KBM-7 (cell line): Measurements from ENCODE around the gene TPTE2.
"Not testable (repeated sequence)": the region's sequence is repeated elsewhere in the genome, so short reads cannot be mapped to it uniquely, and the experiment has no call there.

Experiments used
- DNase-seq: peaks from one replicate; pipeline ENCODE4 v3.0.0-alpha.2; 2015
- in situ Hi-C: fragments of 300-500 bp; cut with MboI; formaldehyde crosslinking; loops from 2 replicates; pipeline ENCODE4 v1.14.3; 2020; ENCODE audit warnings: low sequenced_read_pairs, low pct_unique_long_range_greater_than_20kb, mixed read lengths

TPTE2 gene

DNA sequence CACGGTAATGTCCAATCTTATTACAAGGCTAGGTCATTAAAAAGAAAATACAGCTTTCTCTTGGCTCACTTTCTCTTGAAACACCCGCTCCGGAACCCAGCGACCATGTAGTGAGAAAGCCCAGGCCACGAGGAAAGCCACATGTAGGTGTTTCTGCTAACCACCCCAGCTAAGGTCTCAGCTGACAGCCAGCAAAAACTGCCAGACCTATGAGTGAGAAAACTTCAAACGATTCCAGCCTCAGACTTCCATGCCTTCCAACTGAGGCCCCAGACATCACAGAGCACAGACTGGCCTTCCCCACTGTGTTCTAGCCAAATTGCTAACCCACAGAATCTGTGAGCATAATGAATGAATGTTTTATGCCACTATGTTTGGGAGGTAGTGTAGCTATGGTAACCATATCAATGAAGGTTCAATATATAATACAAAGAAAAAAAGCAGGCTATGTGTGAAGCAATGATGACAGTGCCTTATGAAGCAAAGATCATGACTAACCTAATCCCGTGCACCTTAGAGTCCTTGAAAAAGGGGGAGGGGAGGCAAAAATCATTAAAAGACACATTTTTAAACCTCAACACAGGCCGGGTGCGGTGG, 11.9 kb upstream of the TPTE2 start:
- DNase-seq: no peak
- in situ Hi-C loops: no loop called here

DNA sequence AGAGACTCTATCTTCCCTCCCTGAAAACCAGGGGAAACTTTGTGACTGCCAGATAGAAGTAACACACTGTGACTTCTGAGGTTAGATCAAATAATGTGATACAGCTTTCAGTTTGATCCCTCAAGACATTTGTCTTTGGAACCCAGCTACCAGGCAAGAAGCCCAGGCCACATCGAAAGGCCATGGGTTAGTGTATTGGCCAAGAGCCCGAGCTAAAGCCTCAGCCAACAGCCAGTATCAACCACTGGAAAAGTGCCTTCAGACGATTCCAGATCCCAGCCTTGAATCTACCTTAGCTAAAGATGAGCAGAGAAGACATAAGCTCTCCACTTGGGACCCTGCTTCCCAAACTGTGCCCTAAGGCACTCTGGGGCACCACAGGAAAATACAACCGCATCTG, 10.9 kb upstream of the TPTE2 start:
- in situ Hi-C loops: no loop called here
- no peak for DNase-seq

DNA sequence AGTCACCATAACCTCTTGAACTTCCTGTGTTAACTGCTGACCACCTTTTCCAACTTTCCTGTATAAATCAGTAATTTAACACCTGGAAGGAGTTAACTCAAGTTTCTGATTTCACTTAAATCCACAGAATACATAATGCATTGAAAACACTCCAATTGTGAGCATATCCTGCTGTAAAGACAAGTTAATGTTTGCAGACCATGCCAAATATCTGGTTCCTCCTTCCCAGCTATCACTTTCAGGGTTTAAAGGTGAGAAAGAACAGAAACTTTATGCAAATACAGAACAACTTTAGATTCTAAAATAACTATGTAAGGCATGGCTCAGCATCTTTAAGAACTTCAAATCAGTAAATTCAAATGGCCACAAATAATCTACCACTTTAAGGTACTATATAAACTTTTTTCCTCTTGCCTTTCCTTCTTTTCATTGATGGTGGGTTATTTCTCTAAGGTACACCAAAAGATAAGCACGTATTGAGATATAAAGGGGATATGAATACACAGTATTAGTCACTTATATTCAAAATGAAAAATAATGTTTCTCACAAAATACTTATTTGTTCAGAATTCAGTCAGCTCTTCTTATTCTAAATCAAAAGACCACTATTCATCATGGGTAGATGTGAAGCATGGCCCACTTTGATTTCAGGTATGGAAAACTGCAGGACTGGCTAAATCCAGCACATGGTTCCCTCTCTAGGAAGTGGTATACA, 6.6 kb upstream of the TPTE2 start:
- DNase-seq: no peak
- in situ Hi-C loops: no loop called here

DNA sequence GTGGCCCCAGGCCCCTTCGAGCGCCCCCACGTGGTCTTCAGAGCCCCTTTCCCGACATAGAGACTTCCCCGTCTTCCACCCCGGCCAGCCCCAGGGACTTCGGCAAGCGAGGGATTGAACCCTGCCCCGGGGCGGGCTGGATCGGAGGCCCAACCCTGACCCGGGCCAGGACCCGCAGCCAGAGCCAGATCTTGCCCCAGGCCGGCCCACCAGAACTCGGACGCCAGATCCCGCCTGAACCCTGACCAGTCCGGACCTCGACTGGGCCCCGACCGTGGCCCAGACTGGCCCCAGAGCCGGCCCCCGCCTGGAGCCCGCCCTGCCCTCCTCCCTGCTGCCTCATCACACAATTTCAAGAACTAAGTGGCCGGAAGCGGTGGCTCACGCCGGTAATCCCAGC, 253 bp upstream of the TPTE2 start:
- DNase-seq: no peak
- in situ Hi-C loops: no loop called here

DNA sequence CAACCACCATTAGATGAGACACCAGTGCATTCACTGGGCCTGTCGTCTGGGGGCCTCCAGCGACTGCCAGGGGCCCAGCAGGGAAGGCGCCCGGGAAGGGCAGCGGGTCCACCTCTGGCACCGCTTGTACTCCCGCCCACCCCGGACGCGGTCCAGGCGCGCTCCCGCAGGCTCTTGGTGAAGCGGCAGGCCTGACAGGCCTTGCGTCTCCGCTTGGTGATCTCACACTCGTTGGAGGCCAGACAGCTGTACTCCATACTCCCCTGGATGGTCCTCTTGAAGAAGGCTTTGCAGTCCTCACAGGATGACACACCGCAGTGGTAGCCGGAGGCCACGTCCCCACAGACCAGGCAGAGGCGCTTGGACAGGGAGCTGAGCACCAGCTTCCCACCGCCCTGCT, 660 bp downstream of the TPTE2 start:
- DNase-seq, in situ Hi-C loops: not testable (repeated sequence)

DNA sequence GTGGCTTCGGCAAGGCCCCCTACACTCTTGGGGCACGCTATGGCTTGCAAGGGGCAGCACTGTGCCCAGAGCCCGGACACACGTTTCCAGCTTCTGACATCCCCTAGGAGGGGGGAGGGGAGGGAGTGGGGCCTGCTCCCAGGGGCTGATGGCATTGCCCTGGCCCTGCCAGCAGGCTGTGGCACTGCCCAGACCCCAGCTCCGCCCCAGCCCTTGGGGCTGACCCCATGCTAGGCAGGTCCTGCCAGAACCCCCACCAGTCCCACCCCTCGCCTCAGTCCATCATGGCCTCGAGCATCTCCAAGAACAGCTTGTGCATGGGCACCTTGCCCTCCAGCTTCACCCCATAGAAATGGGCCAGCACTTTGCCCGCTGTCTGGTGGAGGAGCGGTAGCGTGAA, 1.6 kb downstream of the TPTE2 start:
- in situ Hi-C loops, DNase-seq: not testable (repeated sequence)

DNA sequence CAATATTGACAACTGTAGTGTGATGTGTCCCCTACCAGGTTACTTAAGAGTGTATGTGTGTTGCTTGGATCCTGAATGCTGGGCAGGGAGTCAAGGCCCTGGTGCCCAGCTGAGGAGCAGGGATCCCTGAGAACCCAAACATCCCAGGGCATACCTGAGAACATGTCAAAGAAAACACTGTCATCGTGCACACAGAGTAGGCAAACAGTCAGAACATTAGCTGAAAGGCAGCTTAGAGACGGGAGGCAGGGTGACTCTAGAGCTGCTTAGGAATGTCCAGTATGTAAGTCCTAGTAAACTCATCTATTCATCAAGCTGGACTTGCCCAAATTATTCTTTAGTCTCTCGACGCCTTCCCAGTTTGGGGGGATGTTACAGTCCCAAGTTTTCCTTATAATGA, 4.0 kb downstream of the TPTE2 start:
- in situ Hi-C loops, DNase-seq: not testable (repeated sequence)

DNA sequence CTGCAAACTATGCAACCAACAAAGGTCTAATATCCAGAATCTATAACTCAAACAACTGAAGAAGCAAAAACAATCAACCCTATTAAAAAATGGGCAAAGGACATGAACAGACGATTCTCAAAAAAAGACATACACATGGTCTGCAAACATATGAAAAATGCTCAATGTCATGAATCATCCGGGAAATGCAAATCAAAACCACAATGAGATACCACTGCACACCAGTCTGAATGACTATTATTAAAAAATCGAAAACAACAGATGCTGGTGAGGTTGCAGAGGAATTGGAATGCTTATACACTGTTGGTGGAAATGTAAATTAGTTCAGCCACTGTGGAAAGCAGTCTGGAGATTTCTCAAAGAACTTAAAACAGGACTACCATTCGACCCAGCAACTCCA, 12.1 kb downstream of the TPTE2 start:
- not testable (repeated sequence) for DNase-seq
- in situ Hi-C loops: loop anchor here (5.0 kb wide), 1 partner anchor 1723 kb away; no protein-coding TSS in a partner anchor

DNA sequence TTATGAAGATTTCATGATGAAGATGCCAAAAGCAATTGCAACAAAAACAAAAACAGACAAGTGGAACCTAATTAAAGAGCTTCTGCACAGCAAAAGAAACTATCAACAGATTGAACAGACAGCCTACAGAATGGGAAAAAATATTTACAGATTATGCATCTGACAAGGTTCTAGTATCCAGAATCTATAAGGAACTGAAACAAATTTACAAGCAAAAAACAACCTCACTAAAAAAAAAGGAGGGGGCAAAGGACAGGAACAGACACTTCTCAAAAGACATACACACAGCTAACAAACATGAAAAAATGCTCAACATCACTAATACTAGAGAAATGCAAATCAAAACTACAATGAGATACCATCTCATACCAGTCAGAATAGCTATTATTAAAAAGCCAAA, 35.7 kb downstream of the TPTE2 start:
- in situ Hi-C loops, DNase-seq: not testable (repeated sequence)

DNA sequence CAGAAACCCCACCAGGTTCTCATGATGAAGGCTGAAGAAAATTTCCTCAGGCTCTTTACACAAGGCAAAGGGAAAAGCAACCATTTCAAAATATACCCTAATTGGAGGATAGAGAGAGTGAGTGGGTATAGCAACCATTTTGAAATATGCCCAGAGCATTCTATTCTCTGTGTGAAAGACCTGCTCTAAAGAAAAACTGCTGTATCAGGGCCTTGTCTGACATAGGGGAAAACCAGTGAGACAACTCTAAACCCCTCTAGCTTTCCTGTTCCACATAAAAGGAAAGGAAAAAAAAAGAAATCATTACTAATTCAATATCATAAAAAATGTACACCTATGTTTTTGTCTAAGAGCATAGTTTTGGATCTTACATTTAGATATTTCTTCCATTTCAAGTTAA, 42.3 kb downstream of the TPTE2 start:
- in situ Hi-C loops: no loop called here
- DNase-seq: no peak

DNA sequence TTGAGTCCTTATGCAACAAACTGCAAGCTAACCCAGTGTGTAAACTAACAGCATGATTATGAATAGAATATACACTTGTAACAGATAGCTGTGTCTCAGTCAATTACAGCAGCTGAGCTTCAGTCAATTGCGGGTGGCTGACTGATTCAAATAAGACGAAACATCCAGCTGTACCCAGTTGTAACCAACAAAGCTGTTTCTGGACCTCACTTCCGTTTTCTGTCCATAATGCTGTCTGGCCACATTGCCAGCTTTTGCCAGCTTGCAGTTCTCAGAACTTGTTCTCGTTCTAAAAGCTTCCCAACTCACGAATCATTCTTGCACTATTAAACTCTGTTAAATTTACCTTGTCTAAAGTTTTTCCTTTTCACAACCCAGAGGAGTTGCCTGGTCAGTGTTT, 53.7 kb downstream of the TPTE2 start:
- in situ Hi-C loops: not testable (repeated sequence)
- DNase-seq: peak; percentile 15

DNA sequence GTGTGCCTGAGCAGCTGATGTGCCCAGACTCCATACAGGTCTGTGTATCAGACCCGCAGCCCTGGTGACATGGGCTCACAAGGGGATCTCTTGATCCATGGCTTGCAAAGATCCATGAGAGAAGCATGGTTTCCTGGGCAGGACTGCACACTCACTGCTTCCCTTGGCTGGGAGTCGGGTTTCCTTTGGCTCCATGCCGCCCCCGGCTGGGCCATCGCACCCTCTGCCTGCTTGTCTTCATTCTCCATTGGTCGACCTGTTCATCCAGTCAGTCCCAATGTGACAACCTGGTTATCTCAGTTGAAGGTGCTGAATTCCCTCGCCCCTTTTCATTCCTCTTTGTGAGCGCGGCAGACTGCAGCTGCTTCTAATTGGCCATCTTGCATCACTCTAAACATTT, 101.2 kb downstream of the TPTE2 start:
- in situ Hi-C loops, DNase-seq: not testable (repeated sequence)

DNA sequence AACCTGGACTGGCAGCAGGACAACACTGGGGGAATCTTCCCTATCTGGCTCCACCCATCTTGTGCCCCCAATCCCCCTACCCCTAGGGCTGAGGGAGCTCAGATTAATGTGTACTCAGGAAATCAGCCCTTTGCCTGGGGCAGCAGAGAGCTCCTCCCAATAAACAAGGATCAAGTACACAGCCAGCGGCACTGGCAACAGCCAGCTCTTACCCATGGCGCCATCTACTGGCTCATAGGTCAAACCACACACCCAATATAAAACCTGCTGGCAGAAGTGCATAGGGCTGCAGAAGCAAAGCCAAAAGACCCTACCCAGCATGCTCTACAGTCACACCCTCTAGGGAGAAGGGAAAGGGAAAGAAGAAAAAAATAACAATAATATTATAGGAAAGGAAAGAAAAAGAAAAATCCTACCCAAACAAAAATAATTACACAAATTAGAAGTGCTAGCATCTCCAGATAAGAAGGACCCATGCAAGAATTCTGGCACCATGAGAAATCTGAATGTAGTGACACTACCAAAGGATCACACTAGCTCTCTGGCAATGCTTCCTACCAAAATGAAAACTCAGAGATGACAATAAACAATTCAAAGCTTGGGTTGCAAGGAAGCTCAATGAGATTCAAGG, 122.2 kb downstream of the TPTE2 start:
- in situ Hi-C loops: not testable (repeated sequence)
- peak; percentile 37 for DNase-seq

DNA sequence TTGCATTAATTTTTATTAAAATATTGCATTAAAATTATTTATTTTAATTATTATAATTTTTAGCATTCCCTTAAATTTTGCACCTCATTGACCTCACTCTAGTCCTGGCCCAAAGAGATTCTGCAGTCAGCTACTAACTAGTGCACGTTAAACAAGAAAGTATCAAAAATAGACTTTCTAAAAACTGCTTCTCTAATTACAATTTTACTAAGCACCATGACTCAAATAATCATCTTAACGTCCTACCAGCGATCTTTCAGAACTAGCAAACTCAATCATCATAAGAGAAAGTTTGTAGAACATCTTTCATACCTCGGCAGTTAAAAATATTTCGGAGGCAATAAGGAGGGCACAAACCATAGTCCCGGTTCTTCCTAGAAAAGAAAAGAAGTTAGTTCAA, 123.6 kb downstream of the TPTE2 start:
- in situ Hi-C loops, DNase-seq: not testable (repeated sequence)

DNA sequence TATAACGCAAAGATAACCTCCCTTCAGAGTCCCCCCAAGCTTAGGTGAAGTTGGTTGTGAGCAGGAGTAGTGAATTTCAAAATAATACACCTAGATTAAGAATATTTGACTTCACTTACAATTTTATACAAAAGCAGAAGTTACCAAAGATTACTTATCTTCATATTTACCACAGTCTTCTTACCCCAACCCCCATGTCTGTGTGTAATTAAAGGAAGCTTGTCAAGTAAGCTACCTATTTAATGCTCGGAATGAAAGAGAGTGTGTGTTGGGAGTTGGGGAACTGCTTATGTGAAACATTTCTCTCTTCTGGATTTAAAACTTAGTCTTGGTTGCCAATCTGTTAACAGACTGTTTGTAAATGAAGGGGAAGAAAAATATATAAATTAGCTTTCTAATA, 139.1 kb downstream of the TPTE2 start:
- in situ Hi-C loops: loop anchor here (25.0 kb wide), 1 partner anchor 260 kb away; no protein-coding TSS in a partner anchor
- peak; percentile 16 for DNase-seq

DNA sequence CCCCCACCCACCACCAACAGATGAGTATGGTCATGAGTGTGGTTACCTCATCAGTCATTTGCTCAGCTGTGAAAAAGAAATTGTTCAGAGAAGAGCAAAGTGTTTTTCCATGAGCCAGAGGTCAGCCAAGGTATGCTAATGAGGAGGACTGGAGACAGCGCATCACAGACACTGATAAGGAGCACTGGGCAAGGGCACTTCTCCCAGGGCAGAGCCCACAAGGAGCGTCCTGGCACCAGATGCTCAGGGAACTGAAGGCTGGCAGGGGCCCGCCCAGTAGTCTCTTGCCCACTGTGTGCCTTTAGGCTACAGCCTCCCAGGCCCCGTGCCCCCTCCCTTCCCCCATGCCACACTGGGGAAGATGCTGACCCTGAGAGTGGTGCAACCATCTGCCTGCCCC, 148.8 kb downstream of the TPTE2 start:
- in situ Hi-C loops: loop anchor here (25.0 kb wide), 1 partner anchor 250 kb away; no protein-coding TSS in a partner anchor
- DNase-seq: not testable (repeated sequence)

DNA sequence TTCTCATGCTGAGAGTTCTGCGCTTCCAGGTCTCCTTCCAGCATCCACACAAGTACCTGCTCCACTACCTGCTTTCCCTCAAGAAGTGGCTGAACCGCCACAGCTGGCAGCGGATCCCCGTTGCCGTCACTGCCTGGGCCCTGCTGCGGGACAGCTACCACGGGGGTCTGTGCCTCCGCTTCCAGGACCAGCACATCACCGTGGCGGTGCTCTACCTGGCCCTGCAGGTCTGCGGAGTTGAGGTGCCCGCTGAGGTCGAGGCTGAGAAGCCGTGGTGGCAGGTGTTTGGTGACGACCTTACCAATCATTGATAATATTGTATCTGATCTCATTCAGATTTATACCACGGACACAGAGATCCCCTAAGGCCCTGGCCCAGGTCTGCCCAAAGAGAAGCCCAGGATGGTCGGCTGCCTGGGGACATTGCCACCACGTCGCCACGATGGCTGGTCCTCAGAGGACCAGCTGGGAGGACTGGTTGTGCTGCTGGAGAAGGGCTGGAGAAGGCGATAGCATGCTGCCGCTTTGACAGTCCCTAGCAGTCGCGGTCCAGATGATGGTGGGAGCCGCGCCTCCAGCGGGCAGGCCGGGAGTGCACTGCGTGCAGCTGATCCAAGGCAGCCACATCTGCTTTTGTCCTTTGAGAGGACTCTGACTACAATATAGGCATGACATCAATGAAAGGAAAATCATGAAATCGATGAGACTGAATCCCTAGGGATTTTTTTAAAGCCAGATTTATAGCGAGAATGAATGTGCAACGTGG, 178.4 kb downstream of the TPTE2 start:
- DNase-seq, in situ Hi-C loops: not testable (repeated sequence)

DNA sequence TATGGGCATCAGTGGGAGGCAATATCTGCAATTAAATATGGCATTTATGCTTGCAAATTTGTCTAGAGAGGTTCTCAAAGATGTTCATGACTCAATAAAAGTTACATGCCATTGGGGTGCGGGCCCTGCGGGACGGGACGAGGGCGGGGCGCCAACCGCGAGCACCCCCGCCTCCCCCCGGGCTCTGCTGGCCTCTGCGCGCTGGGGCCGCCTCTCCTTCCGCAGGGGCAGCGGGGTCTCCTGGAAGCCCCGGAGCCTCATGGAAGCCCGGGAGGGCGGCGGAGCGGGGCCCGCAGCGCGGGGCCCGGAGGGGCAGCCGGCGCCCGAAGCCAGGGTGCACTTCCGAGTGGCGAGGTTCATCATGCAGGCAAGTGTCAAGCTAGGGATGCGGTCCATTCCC, 179.2 kb downstream of the TPTE2 start:
- DNase-seq: no peak
- in situ Hi-C loops: no loop called here
